ENCODE measurements around the gene SETD5. TPM values are rescaled to one million over a fixed set of nuclear protein-coding genes. Genes with fewer than 3 reads are reported as not detected.

Gene SETD5
- total RNA-seq, 1 donor from 2014 or later: 239 TPM

DNA sequence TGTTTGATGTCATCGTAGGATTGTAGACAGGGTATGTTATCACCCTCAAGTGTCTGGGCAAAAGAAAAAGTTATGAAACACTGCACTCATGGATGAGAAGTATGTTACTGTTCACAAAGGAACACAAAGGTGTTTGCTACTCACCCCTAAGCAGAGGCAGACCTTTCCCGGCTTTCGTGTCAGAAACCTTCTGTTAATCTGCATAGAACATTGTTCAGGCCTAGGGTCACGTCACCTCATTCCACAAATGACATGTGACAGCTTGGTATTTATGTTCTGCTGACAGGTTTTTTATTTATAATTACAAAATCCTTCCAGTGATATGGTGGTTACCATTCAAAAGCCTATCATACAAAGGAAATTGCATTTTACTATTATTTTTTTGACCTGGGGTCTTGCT is 18.1 kb upstream of the SETD5 start:
- intact Hi-C loops (cut with DNase I): no loop called here
- Histone ChIP-seq H3K27ac (no peak overlapping the region), H3K4me1 (no peaks in the 10 kb centered on the region), H3K9me3 (no peaks in the 10 kb centered on the region), H3K36me3 (peaks cover 54 to 81% of the 10 kb centered on the region in 2 donors), H3K4me3 (no peak overlapping the region), H3K27me3 (no peaks in the 10 kb centered on the region)
- DNase-seq (ENCODE audit: low spot score in 2 of 2): no peak
- TF ChIP-seq, protein P1, sequence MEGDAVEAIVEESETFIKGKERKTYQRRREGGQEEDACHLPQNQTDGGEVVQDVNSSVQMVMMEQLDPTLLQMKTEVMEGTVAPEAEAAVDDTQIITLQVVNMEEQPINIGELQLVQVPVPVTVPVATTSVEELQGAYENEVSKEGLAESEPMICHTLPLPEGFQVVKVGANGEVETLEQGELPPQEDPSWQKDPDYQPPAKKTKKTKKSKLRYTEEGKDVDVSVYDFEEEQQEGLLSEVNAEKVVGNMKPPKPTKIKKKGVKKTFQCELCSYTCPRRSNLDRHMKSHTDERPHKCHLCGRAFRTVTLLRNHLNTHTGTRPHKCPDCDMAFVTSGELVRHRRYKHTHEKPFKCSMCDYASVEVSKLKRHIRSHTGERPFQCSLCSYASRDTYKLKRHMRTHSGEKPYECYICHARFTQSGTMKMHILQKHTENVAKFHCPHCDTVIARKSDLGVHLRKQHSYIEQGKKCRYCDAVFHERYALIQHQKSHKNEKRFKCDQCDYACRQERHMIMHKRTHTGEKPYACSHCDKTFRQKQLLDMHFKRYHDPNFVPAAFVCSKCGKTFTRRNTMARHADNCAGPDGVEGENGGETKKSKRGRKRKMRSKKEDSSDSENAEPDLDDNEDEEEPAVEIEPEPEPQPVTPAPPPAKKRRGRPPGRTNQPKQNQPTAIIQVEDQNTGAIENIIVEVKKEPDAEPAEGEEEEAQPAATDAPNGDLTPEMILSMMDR (IDR thresholded peaks at IDR 0.05): no peak

DNA sequence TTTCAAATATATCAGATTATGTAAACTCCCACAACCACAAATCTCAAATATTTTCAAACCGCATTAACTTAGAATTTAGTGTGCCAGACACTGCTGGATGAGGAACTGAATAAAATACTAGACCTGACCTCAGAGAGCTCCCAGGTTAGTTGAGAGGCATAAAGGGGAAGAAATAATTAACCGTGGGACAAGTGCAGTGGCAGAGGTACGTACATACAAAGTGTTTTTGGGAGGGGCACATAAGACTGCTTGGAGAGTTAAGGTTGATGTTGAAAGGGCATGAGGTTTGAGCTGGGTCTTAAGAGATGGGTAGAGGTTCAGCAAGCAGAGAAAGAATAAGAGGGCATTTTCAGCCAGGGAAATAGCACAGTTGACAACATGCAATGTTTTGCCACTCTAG is 17.4 kb upstream of the SETD5 start:
- peaks cover 55 to 81% of the 10 kb centered on the region in 2 donors for H3K36me3 ChIP-seq
- DNase-seq (ENCODE audit: low spot score in 2 of 2): no peak
- H3K27ac ChIP-seq: no peak overlapping the region
- H3K4me1 ChIP-seq: no peaks in the 10 kb centered on the region
- no peak overlapping the region for H3K4me3 ChIP-seq
- intact Hi-C loops (cut with DNase I): no loop called here
- TF ChIP-seq, protein P1 (IDR thresholded peaks at IDR 0.05): no peak
- no peaks in the 10 kb centered on the region for H3K9me3 ChIP-seq
- no peaks in the 10 kb centered on the region for H3K27me3 ChIP-seq

DNA sequence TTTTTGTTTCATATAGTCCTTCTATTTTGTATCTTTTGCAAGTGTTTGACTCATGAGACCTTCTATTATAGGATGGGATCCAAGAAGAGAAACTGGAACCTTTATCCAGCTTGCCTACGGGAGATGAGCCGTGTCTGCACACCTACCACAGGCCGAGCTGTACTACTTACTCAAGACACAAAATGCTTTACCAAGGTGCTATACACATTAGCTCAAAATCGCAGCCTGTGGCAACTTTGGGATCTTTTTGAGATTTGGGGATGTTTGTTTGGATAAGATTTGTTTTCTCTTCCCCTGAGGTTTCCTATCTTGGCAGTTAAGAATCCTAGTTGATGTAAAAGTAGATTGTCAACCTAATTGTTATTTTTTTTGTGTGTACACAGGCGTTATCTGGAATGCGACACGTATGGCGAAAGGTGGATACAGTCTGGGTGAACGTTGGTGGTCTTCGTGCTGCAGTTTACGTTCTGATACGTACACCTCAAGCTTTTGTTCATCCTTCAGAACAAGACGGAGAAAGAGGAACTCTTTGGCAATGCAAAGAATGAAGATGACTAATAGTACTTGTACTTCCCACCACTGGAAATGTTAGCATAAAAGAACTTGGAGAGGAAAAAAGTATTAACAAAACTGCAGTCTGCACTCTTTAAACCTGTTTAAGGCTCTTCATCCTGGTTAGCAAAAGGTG is 13.1 kb upstream of the SETD5 start:
- Histone ChIP-seq H3K36me3 (peaks cover 61 to 82% of the 10 kb centered on the region in 2 donors), H3K9me3 (no peaks in the 10 kb centered on the region), H3K27me3 (no peaks in the 10 kb centered on the region), H3K27ac (no peak overlapping the region), H3K4me1 (no peaks in the 10 kb centered on the region), H3K4me3 (no peak overlapping the region)
- no peak for DNase-seq (ENCODE audit: low spot score in 2 of 2)
- intact Hi-C loops (cut with DNase I): no loop called here
- TF ChIP-seq, protein P1 (IDR thresholded peaks at IDR 0.05): no peak

DNA sequence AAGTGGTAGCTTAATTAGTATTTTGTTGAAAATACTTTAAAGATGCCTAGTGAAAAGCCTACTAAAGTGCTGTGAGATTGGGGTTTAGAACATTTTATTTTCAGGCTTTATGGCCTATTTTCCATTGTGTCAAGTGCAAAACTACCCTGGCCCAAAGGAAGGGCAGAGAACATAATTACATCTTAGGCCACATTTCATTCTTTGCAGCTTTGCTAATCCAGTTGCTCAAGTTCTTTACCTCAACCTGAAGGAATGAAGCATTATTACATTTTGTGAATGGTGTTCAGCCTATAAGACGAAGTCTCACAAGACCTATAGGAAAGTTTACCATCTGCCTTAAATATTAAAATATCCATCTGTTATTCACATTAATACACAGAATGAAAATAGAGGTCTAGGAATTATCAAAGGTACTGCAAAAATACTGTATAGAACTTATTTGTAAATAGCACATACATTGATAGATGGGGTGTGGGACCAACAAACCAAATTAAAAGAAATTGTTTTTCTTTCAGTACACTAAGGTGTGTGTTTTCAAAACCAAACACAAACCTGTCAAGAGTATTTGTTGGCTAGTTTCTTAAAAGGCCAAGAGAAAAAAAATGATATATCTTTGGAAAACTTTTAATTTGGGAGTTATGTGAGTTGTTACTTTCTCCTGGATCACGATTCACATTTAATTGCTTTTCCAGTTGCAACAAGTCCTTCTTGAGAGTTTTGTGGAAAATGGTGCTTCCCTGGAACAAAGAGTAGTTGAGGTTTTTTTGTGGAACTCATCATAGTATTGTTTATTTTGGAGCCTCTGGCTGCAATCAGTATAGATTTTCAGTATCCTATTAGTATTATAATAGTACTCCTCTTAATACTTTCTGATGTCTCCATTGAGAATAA is 12.0 kb upstream of the SETD5 start:
- Histone ChIP-seq H3K9me3 (no peaks in the 10 kb centered on the region), H3K4me3 (no peak overlapping the region), H3K36me3 (peaks cover 61 to 82% of the 10 kb centered on the region in 2 donors), H3K27me3 (no peaks in the 10 kb centered on the region), H3K4me1 (no peaks in the 10 kb centered on the region), H3K27ac (peak overlapping the region in 1 of 2 donors; percentile 1)
- TF ChIP-seq, protein P1 (IDR thresholded peaks at IDR 0.05): no peak
- DNase-seq (ENCODE audit: low spot score in 2 of 2): no peak
- intact Hi-C loops (cut with DNase I): no loop called here

DNA sequence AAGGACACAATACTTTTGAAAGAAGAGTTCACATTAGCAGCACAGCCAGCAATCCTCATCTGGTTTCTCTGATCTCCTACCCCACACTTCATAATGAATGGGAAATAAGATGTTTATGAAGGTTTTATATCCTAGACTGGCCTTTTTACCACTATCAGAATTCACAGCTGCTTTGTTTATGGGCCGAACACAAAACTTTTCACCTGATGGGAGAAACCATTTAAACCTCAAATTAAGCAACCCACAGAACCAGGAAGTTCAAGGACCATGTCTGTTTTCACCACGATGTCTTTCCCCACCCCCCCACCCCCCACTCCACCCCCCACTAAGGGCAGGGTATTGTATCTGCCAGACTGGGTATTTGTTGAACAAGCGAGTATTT is 11.3 kb upstream of the SETD5 start:
- no peaks in the 10 kb centered on the region for H3K27me3 ChIP-seq
- intact Hi-C loops (cut with DNase I): no loop called here
- peaks cover 62 to 82% of the 10 kb centered on the region in 2 donors for H3K36me3 ChIP-seq
- no peaks in the 10 kb centered on the region for H3K4me1 ChIP-seq
- TF ChIP-seq, protein P1 (IDR thresholded peaks at IDR 0.05): no peak
- H3K4me3 ChIP-seq: no peak overlapping the region
- peak overlapping the region in 1 of 2 donors; percentile 1 for H3K27ac ChIP-seq
- H3K9me3 ChIP-seq: no peaks in the 10 kb centered on the region
- no peak for DNase-seq (ENCODE audit: low spot score in 2 of 2)

Data from ascending aorta (tissue), 2 donors.